RPMI8226 (cell line): ENCODE measurements around the gene NOS1AP.
"Not testable (repeated sequence)": the region's sequence is repeated elsewhere in the genome, so short reads cannot be mapped to it uniquely, and the experiment has no call there.

Experiments used
- DNase-seq: peaks from one replicate; pipeline ENCODE4 v3.0.0-alpha.2; 2015

NOS1AP gene

GRCh38 chr1:162197615-162198421, 128.3 kb downstream of the NOS1AP start:
- no peak for DNase-seq

DNA sequence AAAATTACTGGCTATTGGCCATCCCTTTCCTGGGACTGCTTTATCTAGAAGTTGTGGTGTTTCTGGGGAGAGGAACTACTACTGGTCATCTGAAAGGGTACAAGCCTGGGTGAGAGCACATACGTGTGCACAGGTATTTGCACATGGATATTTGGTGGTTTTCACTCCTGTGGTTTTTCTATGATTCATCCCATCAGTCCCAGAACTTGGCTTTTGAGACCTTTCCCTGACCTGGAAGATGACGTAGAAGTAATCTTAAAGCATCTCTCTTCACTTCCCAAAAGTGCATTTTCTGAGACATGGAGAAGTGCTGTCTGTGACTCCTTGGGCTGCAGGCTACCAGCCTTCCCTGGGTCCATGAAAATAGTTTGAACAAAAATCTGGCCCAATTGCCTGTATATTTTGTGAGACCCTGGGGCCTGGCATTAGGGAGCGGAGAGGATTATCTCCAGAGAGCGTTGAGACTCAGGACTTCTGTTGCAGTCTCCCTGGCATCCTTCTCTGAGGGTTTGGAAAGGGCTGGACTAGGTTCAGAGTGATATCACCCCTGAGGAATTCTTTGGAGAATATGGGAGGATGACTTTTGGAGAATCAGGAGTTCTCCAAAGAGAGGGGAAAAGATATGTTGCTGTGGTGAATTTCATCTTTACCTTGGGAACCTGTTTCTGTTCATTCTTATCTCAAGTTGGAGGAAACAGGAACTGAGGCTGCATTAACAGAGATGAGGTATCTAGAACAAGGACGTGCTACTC, 130.8 kb downstream of the NOS1AP start:
- DNase-seq, result no peak

DNA sequence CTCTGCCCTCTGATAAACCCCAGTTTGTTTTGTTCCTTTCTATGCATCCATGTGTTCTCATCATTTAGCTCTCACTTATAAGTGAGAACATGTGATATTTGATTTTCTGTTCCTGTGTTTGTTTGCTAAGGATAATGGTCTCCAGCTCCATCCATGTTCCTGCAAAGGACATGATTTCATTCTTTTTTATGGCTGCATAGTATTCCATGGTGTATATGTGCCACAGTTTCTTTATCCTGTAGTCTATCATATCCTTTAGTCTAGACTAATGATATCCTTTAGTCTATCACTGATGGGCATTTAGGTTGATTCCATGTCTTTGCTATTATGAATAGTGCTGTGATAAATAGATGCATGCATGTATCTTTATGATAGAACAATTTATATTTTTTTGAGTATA, 131.6 kb downstream of the NOS1AP start:
- not testable (repeated sequence) for DNase-seq

DNA sequence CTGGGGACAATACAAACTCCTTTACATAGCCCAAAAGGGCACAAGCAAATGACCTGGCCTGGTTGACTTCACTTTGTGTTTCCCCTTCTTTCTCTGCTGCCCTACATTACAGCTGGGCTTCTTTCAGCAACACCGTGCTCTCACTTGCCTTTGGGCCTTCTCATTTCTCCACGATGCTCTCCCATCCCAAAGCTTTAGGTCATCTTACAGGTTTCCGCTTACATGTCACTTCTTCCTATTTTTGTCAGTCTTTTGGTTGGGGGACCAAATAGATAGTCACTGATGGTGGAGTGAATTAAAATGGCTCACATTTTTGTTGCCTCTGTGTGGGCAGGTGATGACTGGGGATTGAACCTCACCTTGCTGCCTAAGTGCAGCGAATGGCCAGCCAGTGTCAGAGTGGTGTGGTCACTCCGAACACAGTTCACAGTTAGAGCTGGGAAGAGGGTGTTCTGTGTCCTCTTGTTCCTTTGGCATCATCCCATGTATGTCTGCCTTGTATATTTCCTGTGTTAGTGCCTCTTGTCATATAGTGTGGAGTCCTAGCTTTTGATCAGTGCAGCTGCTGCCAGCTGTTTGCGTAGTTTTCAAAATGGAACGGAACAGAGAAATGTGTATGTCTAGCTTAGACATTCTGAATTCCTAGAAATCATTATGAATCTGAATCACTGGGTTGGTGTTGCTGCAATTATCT, 134.8 kb downstream of the NOS1AP start:
- DNase-seq, result no peak

DNA sequence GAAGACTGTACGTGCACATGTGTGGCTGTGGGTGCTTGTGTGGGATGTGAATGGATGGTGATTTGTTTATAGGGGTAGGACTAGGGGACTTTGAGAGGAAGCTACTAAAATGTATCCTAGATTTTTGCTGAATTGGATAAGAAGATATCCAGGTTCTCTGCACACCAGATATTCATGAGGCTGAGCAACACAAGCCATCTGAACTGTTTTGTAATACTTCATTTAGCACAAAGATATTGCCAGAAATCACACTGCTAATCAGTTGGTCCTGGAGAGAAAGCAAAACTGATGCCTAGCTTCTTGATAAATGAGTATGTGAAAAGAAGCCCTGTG, 135.3 kb downstream of the NOS1AP start:
- DNase-seq, result no peak

DNA sequence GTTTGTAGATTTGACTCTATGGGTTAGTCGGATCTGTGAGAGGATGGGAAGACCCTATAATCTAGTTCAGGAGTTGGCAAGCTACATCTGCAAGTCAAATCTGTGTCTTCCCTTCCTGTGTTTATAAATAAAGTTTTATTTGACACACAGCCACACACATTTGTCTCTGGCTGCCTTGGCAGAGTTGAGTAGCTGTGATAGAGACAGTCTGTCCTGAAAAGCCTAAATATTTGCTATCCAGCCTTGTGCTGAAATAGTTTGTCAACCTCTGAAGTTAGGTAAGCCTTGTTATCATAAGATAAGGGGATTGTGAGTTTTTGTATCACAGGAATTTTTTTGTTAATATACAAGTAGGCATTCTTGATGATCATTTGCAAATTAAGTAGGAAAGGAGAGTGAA, 136.8 kb downstream of the NOS1AP start:
- no peak for DNase-seq

- no peak for DNase-seq
Observed at GRCh38 chr1:162206749-162207635, 137.5 kb downstream of the NOS1AP start.

DNA sequence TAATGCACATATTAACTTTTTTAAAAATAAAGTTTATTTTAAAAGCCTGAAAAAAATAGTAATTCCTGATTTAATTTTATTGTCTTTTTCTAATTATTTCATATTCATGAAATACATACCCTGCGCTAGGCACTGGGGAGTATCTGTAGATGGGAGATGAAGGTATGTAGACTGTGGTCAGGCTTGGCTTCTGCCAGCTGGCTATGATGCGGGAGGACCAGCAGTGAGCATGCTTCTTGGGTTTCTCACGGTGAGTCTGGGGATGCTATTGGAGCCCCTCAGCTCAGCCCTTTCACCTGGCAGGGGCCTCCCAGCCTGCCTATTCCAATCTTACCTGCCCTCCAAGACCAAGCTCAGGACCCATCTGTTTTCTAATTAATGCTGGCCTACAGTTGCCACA, 138.4 kb downstream of the NOS1AP start:
- DNase-seq, result no peak

- DNase-seq, result no peak
Observed at GRCh38 chr1:162210196-162210595, 140.7 kb downstream of the NOS1AP start.

DNA sequence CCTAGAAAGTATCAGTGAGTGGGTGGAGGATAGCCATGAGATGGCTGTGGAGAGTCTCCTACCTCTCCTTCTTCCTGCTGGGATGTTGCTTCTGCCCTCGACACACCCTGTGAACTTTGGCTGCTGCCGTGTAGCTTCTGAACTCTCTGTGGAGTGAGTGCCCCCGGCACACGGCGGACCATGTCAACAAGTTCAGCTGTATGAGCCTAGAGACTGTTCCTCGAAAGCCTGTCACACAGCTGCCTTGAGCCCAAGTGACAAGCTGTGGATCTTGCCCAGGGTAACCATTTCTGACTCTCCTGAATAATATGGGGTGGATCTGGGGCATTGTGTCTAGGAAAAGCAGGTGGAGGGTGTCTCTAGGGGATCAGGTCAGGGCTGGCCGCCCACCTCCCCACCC, 143.2 kb downstream of the NOS1AP start:
- DNase-seq, result no peak

- no peak for DNase-seq
Observed at GRCh38 chr1:162213281-162213912, 143.9 kb downstream of the NOS1AP start.

GRCh38 chr1:162214202-162214601, 144.7 kb downstream of the NOS1AP start:
- DNase-seq, result no peak

DNA sequence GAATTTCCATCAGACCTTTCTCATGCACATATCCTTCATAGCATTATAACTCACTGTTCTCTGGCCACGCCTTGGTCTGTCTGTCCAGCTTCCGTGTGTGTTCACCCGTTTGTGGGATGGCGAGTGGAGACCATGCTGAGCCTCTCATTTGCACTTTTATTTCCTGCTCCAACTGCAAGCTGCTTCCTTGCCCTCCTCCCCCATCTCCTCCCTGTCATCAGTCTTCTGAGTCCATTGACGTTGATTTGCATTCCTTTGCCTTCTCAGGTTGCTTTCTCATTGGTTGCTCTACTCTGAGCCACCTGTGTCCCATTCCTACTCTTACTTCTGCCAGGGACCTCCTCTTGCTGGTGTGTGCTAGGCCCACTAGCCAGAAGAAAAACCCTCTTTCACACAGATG, 146.4 kb downstream of the NOS1AP start:
- DNase-seq, result no peak

GRCh38 chr1:162216604-162217003, 147.1 kb downstream of the NOS1AP start:
- DNase-seq, result no peak

DNA sequence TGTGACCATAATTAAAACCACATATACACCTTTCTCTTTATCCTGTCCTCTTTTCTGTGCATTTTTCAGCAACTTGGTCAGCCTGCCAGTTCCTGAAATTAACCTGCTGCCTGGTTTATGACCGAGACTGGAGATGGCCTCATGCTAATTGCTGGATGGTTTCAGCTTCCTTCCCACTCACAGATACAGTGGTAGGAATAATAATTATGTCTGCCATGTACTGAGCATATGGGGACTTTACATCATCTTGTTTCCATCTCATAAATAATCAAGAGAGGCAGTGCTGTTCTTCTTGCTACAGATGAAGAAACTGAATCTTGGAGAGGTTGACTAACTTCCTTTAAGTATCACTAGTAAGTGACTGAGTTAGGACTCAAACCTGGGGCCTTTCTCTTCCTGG, 148.2 kb downstream of the NOS1AP start:
- DNase-seq, result no peak

DNA sequence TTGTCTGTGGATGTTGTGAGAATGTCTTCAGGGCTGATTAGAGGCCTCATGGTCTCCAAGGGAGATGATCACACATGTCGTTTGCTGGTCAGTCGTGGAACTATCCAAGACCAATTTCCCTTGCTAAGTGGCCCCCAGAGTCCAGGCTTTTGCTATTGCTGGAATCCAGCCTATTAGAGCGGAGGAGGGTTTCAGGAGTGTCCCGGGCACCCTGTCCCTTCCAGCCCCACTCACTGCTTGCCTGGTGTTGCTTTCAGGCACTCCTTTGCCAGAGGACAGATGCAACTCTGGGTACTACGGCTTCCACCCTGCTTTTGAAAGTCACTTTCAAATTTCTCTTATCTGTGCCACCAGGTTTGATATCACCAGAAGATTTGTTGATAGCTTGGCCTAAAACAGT, 149.1 kb downstream of the NOS1AP start:
- no peak for DNase-seq

- no peak for DNase-seq
Observed at GRCh38 chr1:162218975-162219374, 149.5 kb downstream of the NOS1AP start.

DNA sequence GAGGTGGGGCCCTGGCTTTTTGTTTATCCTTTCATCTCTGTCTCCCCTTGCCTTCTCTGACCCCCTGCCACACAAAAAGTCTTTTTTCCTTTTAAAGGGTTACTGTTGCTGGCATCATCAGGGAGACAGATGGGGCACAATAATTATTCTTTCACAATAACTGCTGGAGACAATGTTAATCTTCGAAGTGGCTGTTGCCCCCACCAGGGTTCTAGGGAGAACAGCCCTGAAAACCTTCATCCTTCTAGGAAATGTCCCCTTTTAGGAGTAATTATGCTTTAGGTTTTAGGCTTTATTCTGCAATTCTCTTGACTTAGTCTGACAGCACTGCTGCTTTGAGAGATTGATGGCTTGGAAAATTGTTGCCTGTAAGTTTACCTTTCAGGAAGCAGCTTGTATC, 150.0 kb downstream of the NOS1AP start:
- no peak for DNase-seq

GRCh38 chr1:162220009-162220539, 150.6 kb downstream of the NOS1AP start:
- no peak for DNase-seq

DNA sequence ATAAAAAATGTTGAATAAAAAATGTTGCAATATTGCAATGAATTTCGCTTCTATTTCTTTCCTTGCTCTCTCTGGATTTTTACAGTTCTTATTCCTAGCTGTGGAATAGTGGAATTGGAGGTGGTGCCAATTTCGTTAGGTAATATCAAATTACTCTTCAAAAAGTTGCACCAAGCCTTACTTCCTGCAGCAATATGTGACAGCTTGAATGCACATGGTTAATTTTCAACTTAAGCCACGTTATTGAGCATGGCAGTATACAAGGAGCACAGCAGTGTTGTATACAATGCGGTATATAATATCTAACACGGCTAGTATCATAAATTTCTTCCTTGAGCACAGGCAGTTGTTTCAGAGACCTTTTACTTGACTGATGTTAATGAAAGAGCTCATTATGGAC, 152.5 kb downstream of the NOS1AP start:
- no peak for DNase-seq

- DNase-seq, result no peak
Observed at GRCh38 chr1:162222730-162223129, 153.2 kb downstream of the NOS1AP start.

GRCh38 chr1:162223488-162223887, 154.0 kb downstream of the NOS1AP start:
- no peak for DNase-seq
